HepG2 (cell line): ENCODE data around the gene UBC. TPM values are rescaled to one million over a fixed set of nuclear protein-coding genes. Genes with fewer than 3 reads are reported as not detected.

Experiments used
- CREM ChIP-seq, 2 experiments: sonication (generic) in 1 of 2; formaldehyde crosslinking in 1 of 2; IDR thresholded peaks; 2 replicates each; pipeline versions ENCODE4 v1.4.0 to v1.6.1; 2016 to 2020; ENCODE audit warnings: antibody characterized with exemption in 1 of 2, mild to moderate bottlenecking in 1 of 2, missing genetic modification reagents in 1 of 2
- EHMT2 ChIP-seq: fragments of 200-600 bp; sonication (generic); IDR thresholded peaks from 2 replicates; pipeline ENCODE4 v1.7.0; 2017; ENCODE audit warnings: antibody characterized with exemption, low read depth, low read length, borderline replicate concordance
- GTF3A ChIP-seq: sonication (generic); formaldehyde crosslinking; conservative IDR thresholded peaks from 2 replicates; pipeline ENCODE4 v1.4.0; 2020; ENCODE audit warnings: mild to moderate bottlenecking, missing genetic modification reagents
- HCFC1 ChIP-seq: fragments of 150-350 bp; IDR thresholded peaks from 2 replicates; pipeline ENCODE4 v1.6.1; 2014; ENCODE audit warnings: low read depth, low read length
- HMGA1 ChIP-seq: sonication (generic); formaldehyde crosslinking; conservative IDR thresholded peaks from 2 replicates; pipeline ENCODE4 v1.4.0; 2020; ENCODE audit warnings: missing genetic modification reagents
- KAT8 ChIP-seq: IDR thresholded peaks from 2 replicates; pipeline ENCODE4 v1.6.1; 2016; ENCODE audit warnings: missing genetic modification reagents, missing compliant biosample characterization
- KDM1A ChIP-seq: IDR thresholded peaks from 2 replicates; pipeline ENCODE4 v1.6.1; 2016; ENCODE audit warnings: missing compliant biosample characterization
- NAIF1 ChIP-seq: sonication (generic); formaldehyde crosslinking; IDR thresholded peaks from 2 replicates; pipeline ENCODE4 v1.5.0; 2020; ENCODE audit warnings: mild to moderate bottlenecking, missing genetic modification reagents, borderline replicate concordance
- NFRKB ChIP-seq: fragments of 450-650 bp; IDR thresholded peaks from 2 replicates; pipeline ENCODE4 v1.6.1; 2017
- PHF21A ChIP-seq: sonication (generic); formaldehyde crosslinking; IDR thresholded peaks from 2 replicates; pipeline ENCODE4 v1.5.0; 2020; ENCODE audit warnings: mild to moderate bottlenecking, missing genetic modification reagents
- POLR2A ChIP-seq, 2 experiments: IDR thresholded peaks; 2 replicates each; pipeline ENCODE4 v1.6.1; 2011; ENCODE audit warnings: low read depth in 2 of 2, low read length in 2 of 2, mild to moderate bottlenecking in 1 of 2, moderate library complexity in 1 of 2; ENCODE audit not compliant: insufficient read depth in 1 of 2
- RBM22 ChIP-seq: fragments of 200-400 bp; formaldehyde crosslinking; optimal IDR thresholded peaks from 2 replicates; pipeline ENCODE3; 2017; ENCODE audit warnings: mild to moderate bottlenecking, low read length, moderate library complexity
- RXRB ChIP-seq: IDR thresholded peaks from 2 replicates; pipeline ENCODE4 v1.6.1; 2016; ENCODE audit warnings: borderline replicate concordance, missing genetic modification reagents, missing compliant biosample characterization
- SIN3A ChIP-seq: IDR thresholded peaks from 2 replicates; pipeline ENCODE4 v1.6.1; 2011; ENCODE audit warnings: low read depth, mild to moderate bottlenecking, control low read depth, low read length, borderline replicate concordance
- SMC3 ChIP-seq: IDR thresholded peaks from 2 replicates; pipeline ENCODE4 v1.6.1; 2011; ENCODE audit warnings: low read length, improper control_type of control experiment
- SOX5 ChIP-seq: IDR thresholded peaks from 2 replicates; pipeline ENCODE4 v1.6.1; 2016; ENCODE audit warnings: borderline replicate concordance
- TSC22D2 ChIP-seq: sonication (generic); formaldehyde crosslinking; IDR thresholded peaks from 2 replicates; pipeline ENCODE4 v1.5.1; 2020; ENCODE audit warnings: missing genetic modification reagents, mild to moderate bottlenecking, borderline replicate concordance
- YEATS4 ChIP-seq: sonication (generic); formaldehyde crosslinking; IDR thresholded peaks from 2 replicates; pipeline ENCODE4 v1.4.0; 2020; ENCODE audit warnings: missing genetic modification reagents, borderline replicate concordance
- ZFP62 ChIP-seq: sonication (generic); formaldehyde crosslinking; IDR thresholded peaks from 2 replicates; pipeline ENCODE4 v1.4.0; 2020; ENCODE audit warnings: missing genetic modification reagents
- ZNF10 ChIP-seq: sonication (generic); formaldehyde crosslinking; IDR thresholded peaks from 2 replicates; pipeline ENCODE4 v1.4.0; 2020; ENCODE audit warnings: mild to moderate bottlenecking, low read depth, missing genetic modification reagents, borderline replicate concordance
- ZNF224 ChIP-seq: sonication (generic); formaldehyde crosslinking; IDR thresholded peaks from 2 replicates; pipeline ENCODE4 v1.5.0; 2020; ENCODE audit warnings: mild to moderate bottlenecking, missing genetic modification reagents
- ZNF354B ChIP-seq: sonication (generic); formaldehyde crosslinking; IDR thresholded peaks from 2 replicates; pipeline ENCODE4 v1.8.0; 2022; ENCODE audit warnings: mild to moderate bottlenecking, missing genetic modification reagents
- ZNF780A ChIP-seq: sonication (generic); formaldehyde crosslinking; IDR thresholded peaks from 2 replicates; pipeline ENCODE4 v1.8.0; 2022; ENCODE audit warnings: mild to moderate bottlenecking, missing genetic modification reagents, moderate library complexity
- polyA plus RNA-seq, 8 experiments: library from polyadenylated mRNA; depleted of rRNA in 3 of 8; stranded (reverse) in 7 of 8; unstranded in 1 of 8; fragments of >200 nt; fragmentation: Illumina TruSeq in 4 of 8; extraction: Trizol in 4 of 8; gene quantifications; 2 replicates each; pipeline versions ENCODE4 v1.2.1 to v1.2.3, GENCODE V29; 2011 to 2016; ENCODE audit warnings: low read depth in 4 of 8, missing spikeins in 1 of 8, mixed read lengths in 1 of 8; ENCODE audit not compliant: insufficient read depth in 1 of 8
- total RNA-seq, 5 experiments: library from RNA; depleted of rRNA; stranded (reverse); fragments of >200 nt; fragmentation: Illumina TruSeq; extraction: Trizol; gene quantifications; 2 replicates each; pipeline ENCODE4 v1.2.3, GENCODE V29; 2016; ENCODE audit warnings: low read depth in 1 of 5
- TF ChIP-seq, protein P1 (sequence below): sonication (generic); formaldehyde crosslinking; IDR thresholded peaks from 2 replicates; pipeline ENCODE4 v1.4.0; 2020; ENCODE audit warnings: mild to moderate bottlenecking, low read depth, missing genetic modification reagents
- TF ChIP-seq, protein P2 (sequence below), 2 experiments: sonication (generic) in 1 of 2; formaldehyde crosslinking in 1 of 2; IDR thresholded peaks; 2 replicates each; pipeline versions ENCODE4 v1.4.0 to v1.6.1; 2016 to 2020; ENCODE audit warnings: borderline replicate concordance in 1 of 2, low read depth in 1 of 2, mild to moderate bottlenecking in 1 of 2, missing genetic modification reagents in 1 of 2

Gene UBC
- total and polyA plus RNA-seq, 2 of the 13 experiments (the other 11 are each of a cell fraction or from before 2014, with no cell fraction given), result 805 to 1,432 TPM

DNA sequence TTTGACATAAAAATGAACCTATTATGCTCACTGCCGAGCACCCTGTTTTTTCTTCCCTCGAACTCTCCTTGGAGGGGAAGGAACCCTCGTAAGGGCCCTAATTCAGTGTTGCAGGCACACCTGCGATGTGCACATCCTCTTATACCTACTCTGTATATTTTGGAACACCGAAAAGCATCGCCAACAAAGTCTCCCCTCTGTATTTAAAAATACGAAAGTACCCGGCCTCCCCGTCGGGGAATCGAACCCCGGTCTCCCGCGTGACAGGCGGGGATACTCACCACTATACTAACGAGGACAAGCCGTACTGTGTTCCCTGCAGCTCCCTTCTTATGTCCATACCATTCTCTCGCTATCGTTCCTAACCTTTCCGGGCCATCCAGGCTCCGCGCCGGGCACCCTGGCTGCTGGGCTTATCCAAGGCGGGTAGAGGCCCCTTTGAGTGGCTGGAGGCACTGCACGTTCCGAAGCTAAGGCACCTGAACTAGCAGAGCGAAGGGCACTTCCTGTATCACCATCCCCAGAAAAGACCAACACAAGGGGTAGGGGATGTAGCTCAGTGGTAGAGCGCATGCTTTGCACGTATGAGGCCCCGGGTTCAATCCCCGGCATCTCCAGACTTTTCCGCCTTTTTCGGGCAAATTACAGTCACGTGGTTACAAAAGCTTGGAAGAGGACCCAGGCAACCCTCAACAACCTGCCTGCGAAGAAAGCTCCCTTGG, 25.1 kb upstream of the UBC start (continued):
- 0 out of 2 replicates have a peak, but pooled peaks have one; percentile 11 for TF ChIP-seq PHF21A
- peak; percentile 62 for TF ChIP-seq KAT8 (CRISPR knock-in tag)
- TF ChIP-seq POLR2A (IDR thresholded peaks at IDR 0.05; ENCODE audit: insufficient read depth in 1 of 2, low read depth in 2 of 2, low read length in 2 of 2), result peak; percentile 11 to 40; a peak in 3 of 4 replicates
- no peak for TF ChIP-seq NFRKB
- TF ChIP-seq EHMT2, result no peak
- TF ChIP-seq GTF3A (CRISPR knock-in tag), result no peak
- TF ChIP-seq SIN3A, result peak; percentile 61; the same call in 1 of the 2 replicates
- peak; percentile 48 for TF ChIP-seq RXRB (CRISPR knock-in tag)
- TF ChIP-seq CREM (IDR thresholded peaks at IDR 0.05), result no peak
- no peak for TF ChIP-seq CREM (CRISPR knock-in tag; IDR thresholded peaks at IDR 0.05)
- no peak for TF ChIP-seq ZNF10 (CRISPR knock-in tag)
- no peak for TF ChIP-seq ZFP62 (CRISPR knock-in tag)
- peak; percentile 87; the same call in 1 of the 2 replicates for TF ChIP-seq ZNF354B (CRISPR knock-in tag)
- no peak for TF ChIP-seq HMGA1 (CRISPR knock-in tag)
- TF ChIP-seq ZNF224 (CRISPR knock-in tag), result peak; percentile 95
- peak; percentile 99 for TF ChIP-seq RBM22
- 0 out of 2 replicates have a peak, but pooled peaks have one; percentile 11 for TF ChIP-seq HCFC1
- TF ChIP-seq, protein P1, sequence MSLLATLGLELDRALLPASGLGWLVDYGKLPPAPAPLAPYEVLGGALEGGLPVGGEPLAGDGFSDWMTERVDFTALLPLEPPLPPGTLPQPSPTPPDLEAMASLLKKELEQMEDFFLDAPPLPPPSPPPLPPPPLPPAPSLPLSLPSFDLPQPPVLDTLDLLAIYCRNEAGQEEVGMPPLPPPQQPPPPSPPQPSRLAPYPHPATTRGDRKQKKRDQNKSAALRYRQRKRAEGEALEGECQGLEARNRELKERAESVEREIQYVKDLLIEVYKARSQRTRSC (CRISPR knock-in tag), result no peak; the same call in 1 of the 2 replicates
- TF ChIP-seq ZNF780A (CRISPR knock-in tag), result peak; percentile 78
- 0 out of 2 replicates have a peak, but pooled peaks have one; percentile 56 for TF ChIP-seq TSC22D2 (CRISPR knock-in tag)
- no peak; the same call in 1 of the 2 replicates for TF ChIP-seq SMC3
- 0 out of 2 replicates have a peak, but pooled peaks have one; percentile 17 for TF ChIP-seq YEATS4 (CRISPR knock-in tag)
- TF ChIP-seq, protein P2, sequence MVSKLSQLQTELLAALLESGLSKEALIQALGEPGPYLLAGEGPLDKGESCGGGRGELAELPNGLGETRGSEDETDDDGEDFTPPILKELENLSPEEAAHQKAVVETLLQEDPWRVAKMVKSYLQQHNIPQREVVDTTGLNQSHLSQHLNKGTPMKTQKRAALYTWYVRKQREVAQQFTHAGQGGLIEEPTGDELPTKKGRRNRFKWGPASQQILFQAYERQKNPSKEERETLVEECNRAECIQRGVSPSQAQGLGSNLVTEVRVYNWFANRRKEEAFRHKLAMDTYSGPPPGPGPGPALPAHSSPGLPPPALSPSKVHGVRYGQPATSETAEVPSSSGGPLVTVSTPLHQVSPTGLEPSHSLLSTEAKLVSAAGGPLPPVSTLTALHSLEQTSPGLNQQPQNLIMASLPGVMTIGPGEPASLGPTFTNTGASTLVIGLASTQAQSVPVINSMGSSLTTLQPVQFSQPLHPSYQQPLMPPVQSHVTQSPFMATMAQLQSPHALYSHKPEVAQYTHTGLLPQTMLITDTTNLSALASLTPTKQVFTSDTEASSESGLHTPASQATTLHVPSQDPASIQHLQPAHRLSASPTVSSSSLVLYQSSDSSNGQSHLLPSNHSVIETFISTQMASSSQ (IDR thresholded peaks at IDR 0.05; ENCODE audit: low read depth), result peak; percentile 44; the same call in 1 of the 2 replicates
- TF ChIP-seq, protein P2 (CRISPR knock-in tag; IDR thresholded peaks at IDR 0.05; ENCODE audit: borderline replicate concordance), result peak; percentile 58; the same call in 1 of the 2 replicates
- TF ChIP-seq SOX5, result peak; percentile 4; the same call in 1 of the 2 replicates
- no peak for TF ChIP-seq KDM1A (CRISPR knock-in tag)
- TF ChIP-seq NAIF1, result peak; percentile 56; the same call in 1 of the 2 replicates
